ENCODE measurements around the gene LRRC40.

DNA sequence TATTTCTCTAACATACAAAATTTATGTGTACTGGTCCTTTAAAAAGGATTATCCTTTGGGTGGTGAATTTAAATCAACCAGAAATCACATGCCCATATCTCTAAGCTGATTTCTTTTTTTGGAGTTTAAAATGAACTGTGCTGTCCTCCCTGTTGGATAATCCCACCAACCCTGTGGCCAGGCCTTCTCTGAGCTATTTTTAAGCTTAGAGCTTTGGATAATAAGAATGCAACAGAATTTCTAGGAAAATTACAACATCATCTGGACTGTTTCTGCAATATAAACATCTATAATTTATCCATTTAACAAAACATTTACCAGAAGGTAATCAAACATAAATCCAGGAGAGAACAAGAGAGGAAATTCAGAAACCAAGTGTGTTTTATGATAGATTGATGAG lies 88.3 kb downstream of the LRRC40 start:
- TF ChIP-seq CTCF (conservative IDR thresholded peaks at IDR 0.05) (no peak), ZFX (IDR thresholded peaks at IDR 0.05) (no peak)
